Common myeloid progenitor, CD34-positive (primary cell): ENCODE measurements around the gene CREB5.
A peak's percentile ranks its signal among the peaks of the same experiment; 100 is the strongest.

ENCODE experiments used
- CTCF ChIA-PET: fragments of 350-600 bp; sonication (Branson Sonifier 250); formaldehyde crosslinking; loops from one replicate; lab custom pipeline; 2021; ENCODE audit warnings: antibody characterized with exemption; lab: Charles Lee
- POLR2A ChIA-PET: fragments of 350-600 bp; sonication (Branson Sonifier 250); formaldehyde crosslinking; loops from one replicate; lab custom pipeline; 2021; ENCODE audit warnings: antibody characterized with exemption; lab: Charles Lee
- DNase-seq, 3 donors: peaks; one replicate each; pipeline versions ENCODE4 v3.0.0 to v3.0.0-alpha.2; 2013
- H3K27ac ChIP-seq, 2 experiments: 1 replicate in 1 of 2; 2 replicates in 1 of 2; pipeline ENCODE4 v1.7.0; 2013; ENCODE audit warnings: inconsistent platforms in 2 of 2, low read length in 2 of 2, mild to moderate bottlenecking in 2 of 2, low read depth in 1 of 2, moderate library complexity in 1 of 2; ENCODE audit not compliant: severe bottlenecking in 2 of 2, insufficient read depth in 1 of 2, poor library complexity in 1 of 2
- H3K27me3 ChIP-seq, 5 experiments: replicated peaks in 2 of 5; 1 replicate in 3 of 5; 2 replicates in 2 of 5; pipeline versions ENCODE4 v1.6.1 to v1.7.0; 2013; ENCODE audit warnings: low read length in 4 of 5, mild to moderate bottlenecking in 2 of 5, moderate library complexity in 2 of 5, inconsistent platforms in 1 of 5; ENCODE audit not compliant: insufficient read depth in 5 of 5, control insufficient read depth in 4 of 5
- H3K36me3 ChIP-seq, 4 experiments: 1 replicate in 2 of 4; 2 replicates in 2 of 4; pipeline versions ENCODE4 v1.6.1 to v1.7.0; 2013; ENCODE audit warnings: low read length in 3 of 4, control low read depth in 1 of 4, mild to moderate bottlenecking in 1 of 4; ENCODE audit not compliant: control insufficient read depth in 4 of 4, insufficient read depth in 4 of 4
- H3K4me1 ChIP-seq, 4 experiments: 1 replicate in 3 of 4; 2 replicates in 1 of 4; pipeline versions ENCODE4 v1.6.1 to v1.7.1; 2013; ENCODE audit warnings: low read length in 3 of 4, mild to moderate bottlenecking in 3 of 4, control low read depth in 1 of 4, inconsistent platforms in 1 of 4, moderate library complexity in 1 of 4; ENCODE audit not compliant: control insufficient read depth in 4 of 4, insufficient read depth in 4 of 4; ENCODE audit errors: control extremely low read depth in 1 of 4
- H3K4me3 ChIP-seq, 7 experiments: 1 replicate in 4 of 7; 2 replicates in 3 of 7; pipeline versions ENCODE4 v1.5.1 to v1.7.0; 2013; ENCODE audit warnings: mild to moderate bottlenecking in 7 of 7, low read length in 6 of 7, moderate library complexity in 6 of 7, inconsistent platforms in 2 of 7, low read depth in 2 of 7, control low read depth in 1 of 7; ENCODE audit not compliant: insufficient read depth in 4 of 7, control insufficient read depth in 1 of 7; ENCODE audit errors: extremely low read depth in 1 of 7
- H3K9me3 ChIP-seq, 5 experiments: 1 replicate in 4 of 5; 2 replicates in 1 of 5; pipeline versions ENCODE4 v1.6.1 to v1.7.1; 2013; ENCODE audit warnings: low read length in 4 of 5, mild to moderate bottlenecking in 2 of 5, inconsistent platforms in 1 of 5, low read depth in 1 of 5, moderate library complexity in 1 of 5; ENCODE audit not compliant: control insufficient read depth in 4 of 5, insufficient read depth in 2 of 5; ENCODE audit errors: control extremely low read depth in 1 of 5
- WGBS: methylation state at CpG from one replicate; pipeline ENCODE4 v1.1.5; 2013; ENCODE audit not compliant: insufficient coverage; 5-methylcytosine and 5-hydroxymethylcytosine counted together

The CREB5 gene

DNA sequence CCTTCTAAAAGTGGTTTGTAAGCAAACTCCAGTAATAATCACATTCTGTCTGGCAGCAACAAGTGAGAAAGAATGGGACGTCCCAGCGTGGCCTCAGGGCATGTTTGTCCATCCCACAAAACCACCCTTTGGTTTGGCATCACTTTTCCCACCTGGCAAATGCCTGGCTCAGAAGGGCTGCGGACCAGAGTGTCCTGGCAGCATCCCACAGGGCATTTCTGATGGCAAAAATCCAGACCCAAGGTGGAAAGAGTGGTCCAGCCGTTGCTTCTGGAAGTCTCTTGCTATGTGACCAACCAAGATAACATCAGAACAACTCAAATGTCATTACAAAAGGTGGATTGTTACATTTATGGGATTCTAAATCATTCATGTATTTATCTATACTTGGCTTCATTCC, 174.4 kb downstream of the CREB5 start:
- H3K27ac ChIP-seq: no peak overlapping the region

DNA sequence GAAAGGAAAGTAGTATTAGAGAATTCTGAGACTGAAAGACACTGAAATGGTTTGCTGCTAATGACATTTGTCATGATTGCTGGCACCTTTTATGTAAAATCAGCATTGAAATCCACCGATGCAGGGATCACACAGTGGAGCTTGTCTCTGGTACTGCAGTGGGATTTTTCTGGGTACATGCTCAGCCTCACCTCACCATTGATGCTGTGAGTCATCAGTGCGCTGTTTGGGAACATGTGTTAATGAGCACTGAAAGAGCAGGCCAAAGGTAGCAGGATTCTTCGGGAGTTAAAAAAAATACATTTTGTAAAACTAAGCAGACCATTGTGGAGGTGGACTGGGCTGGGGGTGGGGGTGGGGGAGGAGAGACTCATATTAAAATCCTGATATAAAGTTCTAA, 174.9 kb downstream of the CREB5 start:
- H3K9me3 ChIP-seq: no peaks in the 10 kb centered on the region
- peaks cover 0 to 20% (median 13%) of the 10 kb centered on the region in 4 experiments for H3K4me1 ChIP-seq
- no peak overlapping the region for H3K27ac ChIP-seq
- no peaks in the 10 kb centered on the region for H3K36me3 ChIP-seq
- no peak for DNase-seq
- 100% methylated on average over 2 of the region's 3 CpGs for WGBS
- ChIA-PET POLR2A (no interaction called here), CTCF (no interaction called here)
- H3K27me3 ChIP-seq: no peaks in the 10 kb centered on the region
- H3K4me3 ChIP-seq: no peak overlapping the region

More for the DNA sequence above, 174.4 kb downstream of the CREB5 start:
- no peak for DNase-seq
- Histone ChIP-seq H3K4me1 (peaks cover 0 to 16% (median 10%) of the 10 kb centered on the region in 4 experiments), H3K27me3 (no peaks in the 10 kb centered on the region), H3K4me3 (no peak overlapping the region), H3K9me3 (no peaks in the 10 kb centered on the region), H3K36me3 (no peaks in the 10 kb centered on the region)
- WGBS: 100% methylated on average over 1 of the region's 4 CpGs
- ChIA-PET CTCF (no interaction called here), POLR2A (no interaction called here)

DNA sequence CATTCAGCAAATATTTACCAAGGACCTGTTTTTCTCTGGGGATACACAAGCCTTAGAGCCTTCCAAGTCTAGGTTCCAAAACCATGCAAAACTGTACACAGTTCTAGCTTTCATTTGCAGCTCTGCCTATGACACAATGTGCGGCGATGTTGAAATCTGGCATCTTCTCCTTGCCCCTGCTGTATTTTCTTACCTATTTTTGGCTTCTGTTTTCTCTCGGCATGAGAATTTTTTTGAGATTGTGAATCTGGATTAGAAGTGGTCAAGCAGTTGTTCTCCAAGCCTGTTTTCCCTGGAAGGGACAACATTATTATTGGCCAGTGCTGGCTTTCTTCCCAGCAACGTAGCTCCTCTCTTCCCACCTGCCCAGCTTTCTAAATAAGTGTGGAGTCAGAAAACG, 176.3 kb downstream of the CREB5 start:
- DNase-seq: no peak
- Histone ChIP-seq H3K9me3 (no peaks in the 10 kb centered on the region), H3K27ac (no peak overlapping the region), H3K36me3 (no peaks in the 10 kb centered on the region), H3K27me3 (no peaks in the 10 kb centered on the region), H3K4me3 (no peak overlapping the region), H3K4me1 (peaks cover 0 to 27% (median 15%) of the 10 kb centered on the region in 4 experiments)
- POLR2A ChIA-PET: no interaction called here
- WGBS: 93% methylated on average over 4 of the region's 5 CpGs
- CTCF ChIA-PET: no interaction called here

DNA sequence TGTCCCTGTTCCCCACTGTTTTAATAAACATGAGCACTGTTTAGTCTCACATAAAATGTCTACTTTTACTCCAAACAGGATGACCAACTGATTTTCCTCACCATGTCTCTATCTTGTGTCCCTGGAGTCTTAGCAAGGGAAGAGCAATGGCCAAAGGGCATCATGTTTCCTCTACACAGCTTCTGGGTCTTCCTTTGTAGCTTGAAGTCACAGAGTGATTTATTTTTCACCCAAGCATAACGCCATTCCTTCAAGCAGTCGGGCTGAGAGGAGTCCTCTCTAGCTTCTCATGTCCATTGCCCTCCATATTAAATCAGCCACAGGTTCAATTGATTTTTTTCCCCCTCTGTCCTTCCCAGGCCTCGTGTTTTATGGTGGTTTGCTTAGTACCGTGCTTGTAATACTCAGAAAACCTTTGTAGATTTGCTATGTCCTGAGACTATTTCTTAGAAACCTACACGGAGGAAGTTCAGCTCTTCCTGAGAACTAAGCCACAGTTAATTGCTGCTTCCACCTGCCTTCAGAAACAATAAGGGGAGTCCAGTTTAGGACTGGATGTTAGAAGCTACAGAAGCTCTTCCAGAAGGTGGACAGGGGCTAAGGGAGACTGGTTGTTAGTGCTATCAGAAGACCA, 178.8 kb downstream of the CREB5 start:
- ChIA-PET POLR2A (interaction anchor here (0.7 kb wide), 1 partner anchor 953 kb away, joined by 3 read pairs; no protein-coding TSS in a partner anchor), CTCF (interaction anchor here (1.0 to 1.3 kb wide), 3 partner anchors 35 to 263 kb away, joined by 3 read pairs; no protein-coding TSS in a partner anchor)
- Histone ChIP-seq H3K36me3 (no peaks in the 10 kb centered on the region), H3K4me1 (peaks cover 0 to 23% (median 17%) of the 10 kb centered on the region in 4 experiments), H3K27me3 (no peaks in the 10 kb centered on the region), H3K27ac (no peak overlapping the region), H3K4me3 (peak overlapping the region in 1 of 7 experiments; percentile 4), H3K9me3 (no peaks in the 10 kb centered on the region)
- no peak for DNase-seq
- no CpG with 5 or more reads among the region's 5 CpGs for WGBS

DNA sequence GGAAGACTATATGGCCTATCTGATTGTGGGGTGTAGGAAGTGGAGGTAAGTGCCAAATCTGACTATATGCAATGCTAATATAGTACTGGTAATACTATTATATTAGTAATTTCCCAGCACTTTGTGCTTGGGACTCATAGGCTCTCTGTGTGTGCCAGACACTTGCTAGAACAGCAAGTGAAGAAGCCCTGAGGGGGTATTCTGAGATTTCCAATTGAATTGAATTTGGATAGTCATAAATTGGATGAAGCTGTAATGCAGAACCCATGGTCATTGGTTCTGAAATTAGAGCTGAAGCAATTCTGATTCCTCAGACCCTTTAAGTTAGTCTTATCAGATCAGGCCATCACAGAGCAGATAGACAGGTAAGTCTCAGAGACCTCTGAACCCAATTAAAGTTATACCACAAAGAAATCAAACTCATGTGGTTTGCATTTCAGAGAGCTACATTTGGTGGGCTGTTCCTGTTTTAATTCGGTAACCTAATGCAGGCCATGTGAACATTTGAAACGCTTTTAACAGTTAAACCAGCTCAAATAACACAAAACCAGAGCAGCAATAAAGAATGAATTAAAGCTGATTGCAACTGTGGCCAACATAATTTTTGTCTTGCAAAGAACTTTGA, 179.5 kb downstream of the CREB5 start:
- Histone ChIP-seq H3K36me3 (no peaks in the 10 kb centered on the region), H3K27me3 (no peaks in the 10 kb centered on the region), H3K27ac (no peak overlapping the region), H3K4me1 (peaks cover 0 to 23% (median 17%) of the 10 kb centered on the region in 4 experiments), H3K9me3 (no peaks in the 10 kb centered on the region), H3K4me3 (peak overlapping the region in 1 of 7 experiments; percentile 4)
- ChIA-PET CTCF (interaction anchor here (1.0 to 1.3 kb wide), 3 partner anchors 35 to 262 kb away, joined by 3 read pairs; no protein-coding TSS in a partner anchor), POLR2A (no interaction called here)
- DNase-seq: no peak
- WGBS: no CpG with 5 or more reads among the region's 2 CpGs

DNA sequence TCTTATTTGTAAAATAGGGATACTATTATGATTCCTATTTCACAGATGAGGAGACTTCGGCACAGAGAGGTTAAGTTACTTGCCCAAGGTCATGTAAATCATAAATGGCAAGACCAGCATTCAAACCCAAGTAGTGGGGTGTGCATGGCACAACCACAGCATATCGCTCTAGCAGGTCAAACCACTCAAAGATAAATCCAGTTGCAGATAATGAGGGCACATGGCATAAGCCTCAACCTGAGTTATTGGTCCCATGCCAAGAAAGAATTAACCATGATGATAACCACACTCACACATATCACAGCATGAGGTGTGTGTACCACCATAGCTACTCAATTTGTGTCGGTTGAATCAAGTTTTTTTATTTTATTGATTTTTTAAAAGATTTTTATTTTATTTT, 180.5 kb downstream of the CREB5 start:
- H3K4me3 ChIP-seq: no peak overlapping the region
- no peak for DNase-seq
- CTCF ChIA-PET: interaction anchor here (0.5 kb wide), 1 partner anchor 8 kb away, joined by 3 read pairs; no protein-coding TSS in a partner anchor
- H3K9me3 ChIP-seq: no peaks in the 10 kb centered on the region
- POLR2A ChIA-PET: no interaction called here
- H3K36me3 ChIP-seq: no peaks in the 10 kb centered on the region
- no peak overlapping the region for H3K27ac ChIP-seq
- H3K4me1 ChIP-seq: peaks cover 0 to 23% (median 17%) of the 10 kb centered on the region in 4 experiments
- no peaks in the 10 kb centered on the region for H3K27me3 ChIP-seq
- WGBS: 100% methylated on average over 2 of the region's 3 CpGs

DNA sequence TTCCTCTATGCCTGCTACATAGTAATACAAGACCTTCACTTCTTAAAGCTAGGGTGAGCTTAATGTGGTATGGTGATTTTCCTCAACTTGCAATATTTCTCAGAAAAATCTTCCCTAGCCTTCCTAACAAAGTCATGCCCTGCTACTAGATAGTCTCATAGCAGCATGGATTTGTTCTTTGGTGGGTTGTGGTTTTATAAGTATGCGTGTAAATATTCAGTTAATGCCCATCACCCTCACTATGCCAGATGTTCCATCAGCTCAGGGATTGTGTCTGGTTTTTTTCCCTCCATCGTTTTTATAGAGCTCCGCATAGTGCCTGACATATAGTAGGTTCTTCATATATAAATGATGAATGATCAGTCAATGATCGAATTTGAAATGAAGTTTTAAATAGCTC, 182.8 kb downstream of the CREB5 start:
- H3K36me3 ChIP-seq: no peaks in the 10 kb centered on the region
- no peak for DNase-seq
- H3K9me3 ChIP-seq: no peaks in the 10 kb centered on the region
- no peak overlapping the region for H3K4me3 ChIP-seq
- no CpG with 5 or more reads among the region's 4 CpGs for WGBS
- H3K27ac ChIP-seq: no peak overlapping the region
- POLR2A ChIA-PET: no interaction called here
- peaks cover 0 to 26% (median 17%) of the 10 kb centered on the region in 4 experiments for H3K4me1 ChIP-seq
- no peaks in the 10 kb centered on the region for H3K27me3 ChIP-seq
- CTCF ChIA-PET: interaction anchor here (2.0 kb wide), 1 partner anchor 22 kb away, joined by 4 read pairs; no protein-coding TSS in a partner anchor
